GM21526 (cell line): ENCODE data around the gene DPM1.

Experiments
- ATAC-seq: cut with Tn5 transposase; IDR thresholded peaks from one replicate; pipeline ENCODE4 v1.9.1; 2021; ENCODE audit warnings: moderate library complexity; ENCODE audit not compliant: unreplicated experiment, low FRiP score

The DPM1 gene

GRCh38 chr20:50957798-50958614 lies at the start of gene DPM1:
Gene DPM1, minus strand, starts transcription at chr20:50958532. Its CDS starts 9 bp downstream, at chr20:50958523.
- peak; percentile 76 for ATAC-seq

DNA sequence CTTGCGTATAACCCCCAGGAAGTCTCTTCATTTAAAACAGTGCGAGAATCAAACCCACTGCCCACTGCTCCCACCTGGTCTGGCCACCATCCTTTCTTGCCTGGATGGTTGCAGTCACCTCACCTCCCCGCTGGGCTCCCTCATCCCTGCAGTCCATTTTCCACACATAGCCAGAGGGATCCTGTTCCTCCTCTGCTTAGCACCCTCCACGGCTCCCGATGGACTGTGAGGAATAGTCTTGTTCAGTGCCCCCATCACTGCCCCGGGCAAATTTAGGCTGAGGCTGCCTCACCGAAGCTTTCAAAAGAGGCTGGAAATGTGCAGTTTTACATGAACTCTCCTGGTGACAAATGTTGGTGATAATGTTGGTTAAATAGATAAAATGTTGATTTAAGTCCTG lies 46.9 kb upstream of the DPM1 start:
- no peak for ATAC-seq

- ATAC-seq: no peak
These were observed 46.4 kb upstream of the DPM1 start for GRCh38 chr20:51004781-51005180.

DNA sequence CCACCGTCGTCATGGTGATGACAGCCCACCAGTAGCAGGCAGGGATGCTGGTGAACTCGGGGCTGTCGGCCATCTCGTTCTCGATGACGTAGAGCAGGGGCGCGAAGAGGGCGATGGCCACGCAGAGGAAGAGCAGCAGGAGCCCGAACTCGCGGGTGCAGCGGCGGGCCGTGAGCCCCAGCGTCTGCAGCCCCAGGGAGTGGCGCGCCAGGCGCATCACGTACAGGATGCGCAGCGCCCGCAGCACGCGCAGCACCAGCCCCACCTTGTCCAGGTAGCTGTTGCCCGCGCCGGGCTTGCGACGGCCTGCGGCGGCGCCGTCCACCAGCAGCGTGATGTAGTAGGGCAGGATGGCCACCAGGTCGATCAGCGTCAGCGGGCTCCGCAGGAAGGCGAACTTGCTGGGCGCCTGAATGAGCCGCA lies 46.0 kb upstream of the DPM1 start:
- no peak for ATAC-seq

DNA sequence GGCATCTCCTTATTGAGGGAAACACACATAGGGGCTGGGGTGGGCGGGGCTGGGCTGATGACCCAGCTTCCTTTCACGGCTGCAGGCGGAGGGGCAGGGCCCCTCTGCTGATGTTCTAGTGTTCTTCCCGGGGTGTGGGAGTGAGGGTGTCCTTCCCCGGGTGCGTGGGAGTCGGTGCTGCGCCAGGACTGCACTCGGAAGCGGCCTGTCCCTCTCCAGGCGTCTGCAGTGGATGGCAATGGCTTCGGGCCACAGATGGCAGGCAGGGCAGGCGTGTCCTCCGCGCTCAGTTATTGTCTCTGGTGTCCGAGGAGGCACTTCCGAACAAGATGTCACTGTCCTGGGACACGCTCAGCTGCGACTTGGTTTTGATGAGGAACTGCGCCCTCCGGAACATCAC lies 45.4 kb upstream of the DPM1 start:
- ATAC-seq: no peak

DNA sequence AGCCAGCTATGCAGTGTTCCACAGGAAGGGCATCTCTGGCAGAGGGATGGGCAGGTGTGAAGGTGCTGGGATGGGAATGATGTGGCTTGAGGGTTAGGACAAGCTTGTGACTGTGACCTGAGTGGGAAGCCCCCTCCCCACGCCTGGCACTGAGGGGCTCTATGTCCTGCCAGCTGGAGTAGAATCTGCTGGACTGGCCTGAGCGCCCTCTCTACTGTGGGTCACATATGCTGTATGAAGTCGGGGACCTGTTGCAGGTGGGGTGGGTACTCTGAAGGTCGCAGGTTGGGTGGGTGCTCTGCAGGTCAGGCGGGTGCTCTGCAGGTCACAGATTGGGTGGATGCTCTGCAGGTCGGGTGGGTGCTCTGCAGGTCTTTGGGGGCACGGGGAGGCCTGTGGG lies 44.3 kb upstream of the DPM1 start:
- no peak for ATAC-seq

GRCh38 chr20:51001430-51002265 lies 43.3 kb upstream of the DPM1 start:
- ATAC-seq: no peak

DNA sequence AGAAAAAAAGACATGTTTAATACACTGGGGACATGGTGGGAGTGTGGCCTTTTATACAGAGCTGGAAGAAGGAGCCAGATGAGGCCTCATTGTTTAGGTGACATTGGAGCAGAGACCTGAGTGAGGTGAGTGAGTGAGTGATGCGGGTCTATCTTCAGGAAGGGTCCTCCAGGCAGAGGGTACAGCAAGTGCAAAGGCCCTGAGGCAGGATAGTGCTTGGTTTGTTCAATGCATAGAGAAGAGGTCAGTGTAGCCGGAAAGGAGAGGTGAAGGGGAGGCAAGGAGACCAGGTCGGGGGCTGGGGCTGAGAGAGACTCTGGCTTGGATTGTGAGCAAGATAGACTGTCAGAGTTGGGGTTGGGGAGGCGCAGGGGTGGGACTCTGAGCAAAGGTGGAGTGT lies 41.0 kb upstream of the DPM1 start:
- ATAC-seq: no peak

- no peak for ATAC-seq
These were observed 38.9 kb upstream of the DPM1 start for GRCh38 chr20:50996901-50997865.

DNA sequence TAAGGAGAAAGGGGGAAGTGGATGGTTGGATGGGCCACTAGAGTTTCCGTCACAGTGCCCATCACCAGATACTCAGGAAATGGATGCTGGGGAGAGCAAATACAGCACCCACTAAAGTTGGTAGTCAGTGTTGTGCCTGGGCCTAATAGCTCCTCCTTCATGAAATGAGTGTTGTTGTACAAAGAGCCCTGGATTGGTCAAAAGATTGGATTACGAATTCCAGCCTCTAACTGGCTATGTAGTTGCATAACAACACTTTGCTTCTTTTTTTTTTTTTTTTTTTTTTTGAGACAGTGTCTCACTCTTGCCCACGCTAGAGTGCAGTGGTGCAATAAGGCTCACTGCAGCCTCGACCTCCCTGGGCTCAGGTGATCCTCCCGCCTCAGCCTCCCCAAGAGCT lies 37.2 kb upstream of the DPM1 start:
- no peak for ATAC-seq

- ATAC-seq: no peak
These were observed 35.5 kb upstream of the DPM1 start for GRCh38 chr20:50993876-50994275.

DNA sequence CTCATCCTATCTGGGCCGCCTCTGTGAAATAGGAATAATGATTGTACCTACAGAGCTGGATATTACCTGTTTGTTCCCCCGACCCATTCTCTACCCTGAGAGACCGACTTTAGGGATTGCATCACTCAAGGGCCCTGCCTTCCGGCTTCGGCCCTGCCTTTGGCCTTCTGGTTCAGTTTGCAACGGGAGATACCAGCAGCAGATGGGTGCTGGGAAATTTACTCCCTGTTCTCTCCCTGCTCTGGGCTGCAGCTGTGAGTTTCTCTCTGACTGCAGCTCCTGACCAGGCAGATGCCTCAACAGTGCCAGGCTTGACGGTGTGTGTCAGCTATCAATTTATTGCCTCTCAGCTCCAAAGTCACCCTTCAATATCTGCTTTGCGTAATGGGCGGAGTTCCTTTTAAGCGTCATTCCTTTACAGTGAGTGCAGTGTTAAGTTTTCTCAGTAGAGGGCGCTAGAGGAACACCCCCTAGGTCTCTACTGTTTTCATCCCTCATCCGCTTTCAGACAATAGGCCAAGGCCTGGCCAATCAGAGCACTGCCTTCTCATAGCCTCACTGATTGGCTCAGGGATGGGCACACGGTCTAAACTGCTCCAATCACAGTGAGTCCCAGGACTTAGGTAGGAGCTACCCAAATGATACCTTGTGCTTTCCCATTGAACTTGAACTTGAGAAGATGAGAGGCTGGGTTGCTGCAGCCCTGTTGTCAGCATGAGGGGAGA lies 34.6 kb upstream of the DPM1 start:
- no peak for ATAC-seq

DNA sequence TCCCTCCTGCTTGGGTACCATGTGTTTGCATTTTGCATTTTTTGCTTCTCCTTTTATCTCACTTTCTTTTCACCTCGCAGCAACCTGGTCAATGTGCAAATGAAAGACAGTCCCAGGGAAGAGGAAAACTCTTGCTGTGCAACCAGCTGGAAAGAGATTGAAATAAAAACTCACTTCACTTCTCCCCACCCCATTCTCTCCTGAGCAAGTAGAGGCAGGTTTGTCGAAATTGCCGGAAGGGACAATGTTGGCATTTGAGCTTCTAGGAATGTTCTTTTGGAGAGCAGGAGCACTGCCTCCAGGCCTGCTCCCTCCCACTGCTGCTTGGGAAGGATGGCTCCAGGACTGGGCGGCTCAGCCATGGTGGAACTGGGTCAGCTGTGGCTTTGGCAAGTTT lies 34.0 kb upstream of the DPM1 start:
- ATAC-seq: no peak

GRCh38 chr20:50991076-50991475 lies 32.7 kb upstream of the DPM1 start:
- ATAC-seq: no peak

- no peak for ATAC-seq
These were observed 29.3 kb upstream of the DPM1 start for GRCh38 chr20:50987493-50988210.

DNA sequence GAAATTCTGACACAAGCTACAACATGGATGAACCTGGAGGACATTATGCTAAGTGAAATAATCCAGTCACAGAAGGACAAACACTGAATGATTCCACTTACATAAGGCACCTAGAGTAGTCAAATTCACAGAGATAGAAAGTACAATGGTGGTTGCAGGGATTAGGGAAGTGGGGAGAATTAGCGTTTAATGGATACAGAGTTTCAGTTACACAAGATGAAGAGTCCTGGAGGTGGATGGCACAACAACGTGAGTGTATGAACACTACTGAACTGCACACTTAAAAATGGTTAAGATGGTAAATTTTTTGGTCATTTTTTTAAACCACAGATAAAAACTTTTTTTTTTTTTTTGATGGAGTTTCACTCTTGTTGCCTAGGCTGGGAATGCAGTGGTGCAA lies 25.0 kb upstream of the DPM1 start:
- ATAC-seq: no peak

- no peak for ATAC-seq
These were observed 24.0 kb upstream of the DPM1 start for GRCh38 chr20:50982363-50982762.

GRCh38 chr20:50981714-50982048 lies 23.3 kb upstream of the DPM1 start:
- ATAC-seq: no peak
